SU-DHL-6 (cell line): Measurements from ENCODE around the gene WDR44.
"Not testable (repeated sequence)": the region's sequence is repeated elsewhere in the genome, so short reads cannot be mapped to it uniquely, and the experiment has no call there.

Experiments
- H2AFZ ChIP-seq: fragments of 200-600 bp; sonication (generic); 2 replicates; pipeline ENCODE4 v1.6.1; 2014; ENCODE audit warnings: low read depth, mild to moderate bottlenecking, moderate library complexity, mixed read lengths, antibody characterized with exemption, low read length; ENCODE audit not compliant: severe bottlenecking
- H3F3A ChIP-seq: fragments of 200-600 bp; shearing (Covaris generic); 2 replicates; pipeline ENCODE4 v1.6.0; 2016; ENCODE audit warnings: antibody characterized with exemption, mild to moderate bottlenecking; ENCODE audit not compliant: insufficient read depth
- H3K27ac ChIP-seq: fragments of 200-600 bp; sonication (generic); 2 replicates; pipeline ENCODE4 v1.5.1; 2016; ENCODE audit warnings: low read depth, mild to moderate bottlenecking, low read length, moderate library complexity, mixed read lengths
- H3K27me3 ChIP-seq: fragments of 200-600 bp; sonication (generic), shearing (Covaris generic); 2 replicates; pipeline ENCODE4 v1.6.0; 2014; ENCODE audit warnings: mild to moderate bottlenecking, low read length
- H3K36me3 ChIP-seq: fragments of 200-600 bp; sonication (generic); 2 replicates; pipeline ENCODE4 v1.6.1; 2014; ENCODE audit warnings: mild to moderate bottlenecking, low read length, mixed read lengths
- H3K4me2 ChIP-seq: fragments of 300-600, 200-600 bp; shearing (Covaris generic), sonication (generic); 2 replicates; pipeline ENCODE4 v1.6.0; 2014; ENCODE audit warnings: low read length, low read depth, mild to moderate bottlenecking; ENCODE audit not compliant: poor library complexity, severe bottlenecking
- H3K4me3 ChIP-seq: fragments of 200-600 bp; sonication (generic); 2 replicates; pipeline ENCODE4 v1.5.1; 2014; ENCODE audit warnings: antibody characterized with exemption, low read length, mild to moderate bottlenecking, mixed read lengths; ENCODE audit not compliant: insufficient read depth, poor library complexity, severe bottlenecking
- H3K79me2 ChIP-seq: fragments of 200-600 bp; sonication (generic); 2 replicates; pipeline ENCODE4 v1.6.1; 2014; ENCODE audit warnings: mild to moderate bottlenecking, low read length, moderate library complexity; ENCODE audit not compliant: insufficient read depth
- H3K9ac ChIP-seq: fragments of 200-600 bp; sonication (generic); 2 replicates; pipeline ENCODE4 v1.7.0; 2014; ENCODE audit warnings: mild to moderate bottlenecking, low read length
- H3K9me2 ChIP-seq: fragments of 200-600 bp; sonication (generic); replicated peaks from 2 replicates; pipeline ENCODE4 v1.6.1; 2014; ENCODE audit warnings: low read length; ENCODE audit not compliant: insufficient read depth
- H3K9me3 ChIP-seq: fragments of 200-600 bp; sonication (generic); 2 replicates; pipeline ENCODE4 v1.6.1; 2014; ENCODE audit warnings: low read length, mixed read lengths; ENCODE audit not compliant: insufficient read depth
- H4K20me1 ChIP-seq: fragments of 200-600 bp; sonication (generic); 2 replicates; pipeline ENCODE4 v1.6.1; 2014; ENCODE audit warnings: low read depth, mild to moderate bottlenecking, antibody characterized with exemption, low read length, moderate library complexity, mixed read lengths
- EZH2phosphoT487 ChIP-seq: fragments of 200-600 bp; sonication (generic), shearing (Covaris generic); conservative IDR thresholded peaks from 2 replicates; pipeline ENCODE4 v1.6.1; 2018; ENCODE audit warnings: mild to moderate bottlenecking, antibody characterized with exemption, low read length, moderate library complexity, mixed read lengths
- TF ChIP-seq, protein P1 (sequence below): fragments of 200-600 bp; sonication (generic); IDR thresholded peaks from one replicate; pipeline ENCODE4 v1.5.1; 2017; ENCODE audit warnings: antibody characterized with exemption, mild to moderate bottlenecking, low read length, moderate library complexity; ENCODE audit not compliant: insufficient read depth, poor library complexity, severe bottlenecking

The WDR44 gene

DNA sequence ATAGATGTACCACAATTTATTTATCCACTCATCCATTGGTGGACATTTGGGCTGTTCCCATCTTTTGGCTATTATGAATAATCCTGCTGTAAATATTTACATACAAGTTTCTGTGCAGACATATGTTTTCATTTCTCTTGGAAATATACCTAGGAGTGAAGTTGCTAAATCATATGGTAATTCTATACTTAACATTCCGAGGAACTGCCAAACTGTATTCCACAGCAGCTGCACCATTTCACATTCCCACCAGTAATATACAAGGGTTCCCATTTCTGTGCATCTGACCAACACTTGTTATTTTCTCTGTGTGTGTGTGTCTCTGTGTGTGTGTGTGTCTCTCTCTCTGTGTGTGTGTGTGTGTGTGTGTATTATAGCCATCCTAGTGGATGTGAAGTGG is 134.3 kb downstream of the WDR44 start:
- H3K36me3 ChIP-seq, result no peaks in the 10 kb centered on the region
- H4K20me1 ChIP-seq, result no peaks in the 10 kb centered on the region
- no peak overlapping the region for H3K9ac ChIP-seq
- no peaks in the 10 kb centered on the region for H3F3A ChIP-seq
- no peak overlapping the region for H3K4me2 ChIP-seq
- no peak overlapping the region for H3K27ac ChIP-seq
- H3K27me3 ChIP-seq, result no peaks in the 10 kb centered on the region
- H3K4me3 ChIP-seq, result no peak overlapping the region
- no peak overlapping the region for H2AFZ ChIP-seq
- TF ChIP-seq, protein P1, sequence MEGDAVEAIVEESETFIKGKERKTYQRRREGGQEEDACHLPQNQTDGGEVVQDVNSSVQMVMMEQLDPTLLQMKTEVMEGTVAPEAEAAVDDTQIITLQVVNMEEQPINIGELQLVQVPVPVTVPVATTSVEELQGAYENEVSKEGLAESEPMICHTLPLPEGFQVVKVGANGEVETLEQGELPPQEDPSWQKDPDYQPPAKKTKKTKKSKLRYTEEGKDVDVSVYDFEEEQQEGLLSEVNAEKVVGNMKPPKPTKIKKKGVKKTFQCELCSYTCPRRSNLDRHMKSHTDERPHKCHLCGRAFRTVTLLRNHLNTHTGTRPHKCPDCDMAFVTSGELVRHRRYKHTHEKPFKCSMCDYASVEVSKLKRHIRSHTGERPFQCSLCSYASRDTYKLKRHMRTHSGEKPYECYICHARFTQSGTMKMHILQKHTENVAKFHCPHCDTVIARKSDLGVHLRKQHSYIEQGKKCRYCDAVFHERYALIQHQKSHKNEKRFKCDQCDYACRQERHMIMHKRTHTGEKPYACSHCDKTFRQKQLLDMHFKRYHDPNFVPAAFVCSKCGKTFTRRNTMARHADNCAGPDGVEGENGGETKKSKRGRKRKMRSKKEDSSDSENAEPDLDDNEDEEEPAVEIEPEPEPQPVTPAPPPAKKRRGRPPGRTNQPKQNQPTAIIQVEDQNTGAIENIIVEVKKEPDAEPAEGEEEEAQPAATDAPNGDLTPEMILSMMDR, result no peak
- TF ChIP-seq EZH2phosphoT487, result no peak
- H3K79me2 ChIP-seq, result no peaks in the 10 kb centered on the region
- H3K9me2 ChIP-seq, result no peaks in the 10 kb centered on the region
- H3K9me3 ChIP-seq, result no peaks in the 10 kb centered on the region

DNA sequence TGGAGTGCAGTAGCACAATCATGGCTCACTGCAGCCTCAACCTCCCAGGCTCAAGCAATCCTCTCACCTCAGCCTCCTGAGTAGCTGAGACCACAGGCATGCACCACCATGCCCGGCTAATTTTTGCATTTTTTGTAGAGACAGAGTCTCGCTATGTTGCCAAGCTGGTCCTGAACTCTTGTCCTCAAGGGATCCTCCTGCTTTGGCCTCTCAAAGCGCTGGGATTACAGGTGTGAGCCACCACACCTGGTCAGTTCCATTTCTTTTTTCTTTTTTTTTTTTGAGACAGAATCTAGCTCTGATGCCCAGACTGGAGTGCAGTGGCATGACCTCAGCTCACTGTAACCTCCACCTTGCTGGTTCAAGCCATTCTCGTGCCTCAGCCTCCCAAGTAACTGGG is 136.5 kb downstream of the WDR44 start:
- not testable (repeated sequence) for H3K27me3 ChIP-seq, H3K9me3 ChIP-seq, H4K20me1 ChIP-seq, H3K4me3 ChIP-seq, H3K36me3 ChIP-seq, H3F3A ChIP-seq, H3K4me2 ChIP-seq, H3K27ac ChIP-seq, H3K9ac ChIP-seq, H3K9me2 ChIP-seq, H2AFZ ChIP-seq, H3K79me2 ChIP-seq

DNA sequence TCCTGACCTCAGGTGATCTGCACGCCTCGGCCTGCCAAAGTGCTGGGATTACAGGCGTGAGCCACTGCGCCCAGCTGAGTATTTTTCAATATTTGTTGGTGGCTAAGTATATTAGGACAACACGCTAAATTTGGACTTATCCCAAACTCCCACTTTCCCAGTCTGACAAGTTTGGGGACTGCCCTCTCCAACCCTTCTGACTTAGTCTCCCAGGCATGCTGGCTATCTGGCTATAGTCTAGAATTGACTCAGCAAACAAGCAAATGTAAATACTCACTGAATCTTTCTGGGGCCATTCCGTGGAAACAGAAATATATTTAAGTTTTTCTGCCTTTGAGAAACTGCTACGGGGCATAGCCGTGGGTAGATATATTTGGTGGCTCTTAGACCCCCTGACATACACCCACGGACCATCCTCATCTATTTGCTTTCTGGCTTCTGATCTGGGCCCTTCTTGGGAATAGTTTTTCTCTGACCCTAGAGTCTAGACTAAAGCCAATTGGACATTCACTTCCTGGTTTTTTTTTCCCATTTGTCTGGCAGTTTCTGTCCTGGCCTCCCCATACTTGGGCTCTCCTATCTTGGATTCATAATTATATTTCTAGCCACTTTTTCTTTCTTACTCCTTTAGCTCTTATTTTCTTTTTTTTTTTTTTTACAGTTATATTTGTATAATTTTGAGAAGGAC is 138.5 kb downstream of the WDR44 start:
- H3K79me2 ChIP-seq, result no peaks in the 10 kb centered on the region
- no peak overlapping the region for H2AFZ ChIP-seq
- H3K9me3 ChIP-seq, result no peaks in the 10 kb centered on the region
- TF ChIP-seq, protein P1, result no peak
- TF ChIP-seq EZH2phosphoT487, result no peak
- no peaks in the 10 kb centered on the region for H4K20me1 ChIP-seq
- no peaks in the 10 kb centered on the region for H3K9me2 ChIP-seq
- no peak overlapping the region for H3K27ac ChIP-seq
- no peaks in the 10 kb centered on the region for H3K36me3 ChIP-seq
- no peak overlapping the region for H3K4me3 ChIP-seq
- H3K4me2 ChIP-seq, result no peak overlapping the region
- no peak overlapping the region for H3K9ac ChIP-seq
- no peaks in the 10 kb centered on the region for H3K27me3 ChIP-seq
- H3F3A ChIP-seq, result no peaks in the 10 kb centered on the region

DNA sequence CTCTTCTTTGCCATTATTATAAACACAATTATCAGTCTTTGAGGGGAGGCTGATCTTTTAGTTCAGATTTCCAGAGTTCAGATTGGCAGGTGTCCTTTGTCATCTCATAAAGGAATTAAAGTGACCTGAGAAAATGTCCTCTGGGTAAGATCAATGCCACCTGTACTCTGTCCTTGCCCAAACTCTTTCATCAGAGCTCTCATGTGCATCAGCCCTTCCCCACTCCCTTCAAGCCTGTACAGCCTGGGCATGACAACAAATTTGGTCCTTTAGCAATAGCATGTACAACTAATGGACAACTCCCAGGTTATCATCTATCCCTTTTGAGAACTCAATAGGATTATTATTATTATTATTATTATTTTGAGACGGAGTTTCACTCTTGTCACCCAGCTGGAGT is 140.8 kb downstream of the WDR44 start:
- not testable (repeated sequence) for H3K9me3 ChIP-seq, H3K4me2 ChIP-seq

More for the DNA sequence above, 140.8 kb downstream of the WDR44 start:
- not testable (repeated sequence) for H3K36me3 ChIP-seq, H2AFZ ChIP-seq, H3K9me2 ChIP-seq, H3K4me3 ChIP-seq, H3K27me3 ChIP-seq, H3K79me2 ChIP-seq, H3K27ac ChIP-seq, H4K20me1 ChIP-seq, H3F3A ChIP-seq, H3K9ac ChIP-seq
